NCI-H1417 treated with DMSO at 0.1 percent for 48 hours (cell line): ENCODE results near the gene CYRIA.

ENCODE experiments used
- DNase-seq: peaks from one replicate; lab custom pipeline; 2025; lab: John Stamatoyannopoulos, UW

Gene CYRIA

GRCh38 chr2:16629770-16630169 lies 35.9 kb downstream of the CYRIA start:
- DNase-seq: no peak

GRCh38 chr2:16629044-16629443 lies 36.6 kb downstream of the CYRIA start:
- DNase-seq: no peak

- no peak for DNase-seq
Measured at GRCh38 chr2:16628314-16628713, 37.3 kb downstream of the CYRIA start.

- DNase-seq: no peak
Measured at GRCh38 chr2:16626997-16627605, 38.5 kb downstream of the CYRIA start.

- no peak for DNase-seq
Measured at GRCh38 chr2:16626497-16626896, 39.1 kb downstream of the CYRIA start.

GRCh38 chr2:16625759-16626158 lies 39.9 kb downstream of the CYRIA start:
- no peak for DNase-seq

- no peak for DNase-seq
Measured at GRCh38 chr2:16625201-16625729, 40.4 kb downstream of the CYRIA start.

- DNase-seq: no peak
Measured at GRCh38 chr2:16624436-16624780, 41.2 kb downstream of the CYRIA start.

GRCh38 chr2:16623564-16624435 lies 41.8 kb downstream of the CYRIA start:
- DNase-seq: no peak

- DNase-seq: no peak
Measured at GRCh38 chr2:16623031-16623430, 42.6 kb downstream of the CYRIA start.

- DNase-seq: no peak
Measured at GRCh38 chr2:16622399-16622968, 43.1 kb downstream of the CYRIA start.

GRCh38 chr2:16621316-16621715 lies 44.3 kb downstream of the CYRIA start:
- no peak for DNase-seq

GRCh38 chr2:16620590-16620989 lies 45.0 kb downstream of the CYRIA start:
- no peak for DNase-seq

GRCh38 chr2:16619576-16620245 lies 45.9 kb downstream of the CYRIA start:
- no peak for DNase-seq

GRCh38 chr2:16617282-16618266 lies 48.1 kb downstream of the CYRIA start:
- no peak for DNase-seq
